GM19193 (cell line): ENCODE results near the gene NPR1.

Experiments
- POLR2A ChIP-seq: IDR thresholded peaks from 4 replicates; pipeline ENCODE4 v1.6.1; 2011; ENCODE audit not compliant: insufficient read depth, insufficient read length; ENCODE audit errors: extremely low read depth

NPR1 gene

GRCh38 chr1:153728305-153729066 lies 50.0 kb downstream of the NPR1 start:
- TF ChIP-seq POLR2A = no peak

GRCh38 chr1:153730468-153730988 lies 52.0 kb downstream of the NPR1 start:
- TF ChIP-seq POLR2A = no peak

- no peak for TF ChIP-seq POLR2A
These were observed 55.5 kb downstream of the NPR1 start for GRCh38 chr1:153733970-153734369.

- TF ChIP-seq POLR2A = no peak
These were observed 56.1 kb downstream of the NPR1 start for GRCh38 chr1:153734396-153735089.

- TF ChIP-seq POLR2A = no peak
These were observed 56.6 kb downstream of the NPR1 start for GRCh38 chr1:153735090-153735420.

- TF ChIP-seq POLR2A = no peak
These were observed 63.5 kb downstream of the NPR1 start for GRCh38 chr1:153741986-153742385.

GRCh38 chr1:153742411-153743142 lies 64.1 kb downstream of the NPR1 start:
- TF ChIP-seq POLR2A = no peak
